Measurements from ENCODE around the gene GAMT. TPM values are rescaled to one million over a fixed set of nuclear protein-coding genes. Genes with fewer than 3 reads are reported as not detected.
A peak's percentile ranks its signal among the peaks of the same experiment; 100 is the strongest.

The GAMT gene
- total and polyA plus RNA-seq, 2 of the 13 experiments (the other 11 are each of a cell fraction or from before 2014, with no cell fraction given), result 115 to 124 TPM

DNA sequence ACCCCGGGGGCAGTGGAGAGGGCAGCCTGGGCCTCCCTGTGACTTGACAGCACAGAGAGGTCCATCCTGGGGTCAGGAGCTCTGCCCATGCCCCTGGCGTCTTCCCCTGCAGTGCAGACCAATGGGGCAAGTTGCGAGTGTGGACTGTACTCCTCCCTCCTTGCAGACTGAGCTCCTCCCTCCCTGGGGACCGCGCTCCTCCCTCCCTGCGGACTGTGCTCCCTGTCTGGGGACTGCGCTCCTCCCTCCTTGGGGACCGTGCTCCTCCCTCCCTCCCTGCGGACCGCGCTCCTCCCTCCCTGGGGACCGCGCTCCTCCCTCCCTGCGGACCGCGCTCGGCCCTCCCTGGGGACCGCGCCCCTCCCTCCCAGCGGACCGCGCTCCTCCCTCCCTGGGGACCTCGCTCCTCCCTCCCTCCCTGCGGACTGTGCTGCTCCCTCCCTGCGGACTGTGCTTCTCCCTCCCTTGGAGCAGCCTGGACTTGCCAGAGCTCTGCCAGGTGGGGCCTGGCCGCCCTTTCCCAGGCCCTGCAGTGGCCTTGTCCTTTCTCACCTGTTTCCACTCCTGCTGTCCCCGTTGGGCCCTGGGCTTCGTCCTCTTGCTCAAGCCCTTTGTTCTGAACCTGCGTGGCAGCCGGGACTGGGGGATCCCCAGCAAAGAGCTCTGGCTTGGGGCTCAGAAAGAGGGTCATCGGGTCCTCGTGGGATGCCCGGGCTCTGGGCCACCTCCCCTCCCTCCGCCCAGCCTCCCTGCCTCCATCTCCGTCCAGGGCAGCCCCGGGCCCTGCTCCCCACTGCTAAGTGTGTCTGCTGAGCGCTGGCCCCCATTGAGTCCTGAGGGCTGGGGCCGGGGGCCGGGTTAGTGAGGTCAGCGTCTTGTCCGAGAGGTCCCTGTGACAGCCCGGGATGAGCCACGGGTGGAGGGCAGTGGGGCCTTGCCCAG, 6.8 kb downstream of the GAMT start (continued):
- TF ChIP-seq, protein P1, sequence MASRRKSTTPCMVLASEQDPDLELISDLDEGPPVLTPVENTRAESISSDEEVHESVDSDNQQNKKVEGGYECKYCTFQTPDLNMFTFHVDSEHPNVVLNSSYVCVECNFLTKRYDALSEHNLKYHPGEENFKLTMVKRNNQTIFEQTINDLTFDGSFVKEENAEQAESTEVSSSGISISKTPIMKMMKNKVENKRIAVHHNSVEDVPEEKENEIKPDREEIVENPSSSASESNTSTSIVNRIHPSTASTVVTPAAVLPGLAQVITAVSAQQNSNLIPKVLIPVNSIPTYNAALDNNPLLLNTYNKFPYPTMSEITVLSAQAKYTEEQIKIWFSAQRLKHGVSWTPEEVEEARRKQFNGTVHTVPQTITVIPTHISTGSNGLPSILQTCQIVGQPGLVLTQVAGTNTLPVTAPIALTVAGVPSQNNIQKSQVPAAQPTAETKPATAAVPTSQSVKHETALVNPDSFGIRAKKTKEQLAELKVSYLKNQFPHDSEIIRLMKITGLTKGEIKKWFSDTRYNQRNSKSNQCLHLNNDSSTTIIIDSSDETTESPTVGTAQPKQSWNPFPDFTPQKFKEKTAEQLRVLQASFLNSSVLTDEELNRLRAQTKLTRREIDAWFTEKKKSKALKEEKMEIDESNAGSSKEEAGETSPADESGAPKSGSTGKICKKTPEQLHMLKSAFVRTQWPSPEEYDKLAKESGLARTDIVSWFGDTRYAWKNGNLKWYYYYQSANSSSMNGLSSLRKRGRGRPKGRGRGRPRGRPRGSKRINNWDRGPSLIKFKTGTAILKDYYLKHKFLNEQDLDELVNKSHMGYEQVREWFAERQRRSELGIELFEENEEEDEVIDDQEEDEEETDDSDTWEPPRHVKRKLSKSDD (CRISPR knock-in tag; IDR thresholded peaks at IDR 0.05; ENCODE audit: low read depth), result peak; percentile 39; the same call in 1 of the 2 replicates
- TF ChIP-seq DNMT1 (CRISPR knock-in tag; IDR thresholded peaks at IDR 0.05), result 0 out of 2 replicates have a peak, but pooled peaks have one; percentile 74
- peak; percentile 53 for TF ChIP-seq HOXA3 (CRISPR knock-in tag; IDR thresholded peaks at IDR 0.05)
- TF ChIP-seq, protein P2, sequence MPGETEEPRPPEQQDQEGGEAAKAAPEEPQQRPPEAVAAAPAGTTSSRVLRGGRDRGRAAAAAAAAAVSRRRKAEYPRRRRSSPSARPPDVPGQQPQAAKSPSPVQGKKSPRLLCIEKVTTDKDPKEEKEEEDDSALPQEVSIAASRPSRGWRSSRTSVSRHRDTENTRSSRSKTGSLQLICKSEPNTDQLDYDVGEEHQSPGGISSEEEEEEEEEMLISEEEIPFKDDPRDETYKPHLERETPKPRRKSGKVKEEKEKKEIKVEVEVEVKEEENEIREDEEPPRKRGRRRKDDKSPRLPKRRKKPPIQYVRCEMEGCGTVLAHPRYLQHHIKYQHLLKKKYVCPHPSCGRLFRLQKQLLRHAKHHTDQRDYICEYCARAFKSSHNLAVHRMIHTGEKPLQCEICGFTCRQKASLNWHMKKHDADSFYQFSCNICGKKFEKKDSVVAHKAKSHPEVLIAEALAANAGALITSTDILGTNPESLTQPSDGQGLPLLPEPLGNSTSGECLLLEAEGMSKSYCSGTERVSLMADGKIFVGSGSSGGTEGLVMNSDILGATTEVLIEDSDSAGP (CRISPR knock-in tag; IDR thresholded peaks at IDR 0.05; ENCODE audit: borderline replicate concordance), result peak; percentile 1; the same call in 1 of the 2 replicates
- TF ChIP-seq POLR2G (IDR thresholded peaks at IDR 0.05; ENCODE audit: low read depth, low read length), result 0 out of 2 replicates have a peak, but pooled peaks have one; percentile 62
- TF ChIP-seq ZBTB20 (CRISPR knock-in tag; IDR thresholded peaks at IDR 0.05; ENCODE audit: borderline replicate concordance, low read depth), result peak; percentile 18; the same call in 1 of the 2 replicates
- no peak for TF ChIP-seq KLF15 (CRISPR knock-in tag; IDR thresholded peaks at IDR 0.05; ENCODE audit: borderline replicate concordance)
- 0 out of 2 replicates have a peak, but pooled peaks have one; percentile 24 for TF ChIP-seq TARDBP (CRISPR knock-in tag; IDR thresholded peaks at IDR 0.05)
- TF ChIP-seq NFIB (CRISPR knock-in tag; IDR thresholded peaks at IDR 0.05; ENCODE audit: borderline replicate concordance), result 0 out of 2 replicates have a peak, but pooled peaks have one; percentile 18
- TF ChIP-seq, protein P3, sequence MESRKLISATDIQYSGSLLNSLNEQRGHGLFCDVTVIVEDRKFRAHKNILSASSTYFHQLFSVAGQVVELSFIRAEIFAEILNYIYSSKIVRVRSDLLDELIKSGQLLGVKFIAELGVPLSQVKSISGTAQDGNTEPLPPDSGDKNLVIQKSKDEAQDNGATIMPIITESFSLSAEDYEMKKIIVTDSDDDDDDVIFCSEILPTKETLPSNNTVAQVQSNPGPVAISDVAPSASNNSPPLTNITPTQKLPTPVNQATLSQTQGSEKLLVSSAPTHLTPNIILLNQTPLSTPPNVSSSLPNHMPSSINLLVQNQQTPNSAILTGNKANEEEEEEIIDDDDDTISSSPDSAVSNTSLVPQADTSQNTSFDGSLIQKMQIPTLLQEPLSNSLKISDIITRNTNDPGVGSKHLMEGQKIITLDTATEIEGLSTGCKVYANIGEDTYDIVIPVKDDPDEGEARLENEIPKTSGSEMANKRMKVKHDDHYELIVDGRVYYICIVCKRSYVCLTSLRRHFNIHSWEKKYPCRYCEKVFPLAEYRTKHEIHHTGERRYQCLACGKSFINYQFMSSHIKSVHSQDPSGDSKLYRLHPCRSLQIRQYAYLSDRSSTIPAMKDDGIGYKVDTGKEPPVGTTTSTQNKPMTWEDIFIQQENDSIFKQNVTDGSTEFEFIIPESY (CRISPR knock-in tag; IDR thresholded peaks at IDR 0.05), result peak; percentile 95
- TF ChIP-seq SRSF1 (optimal IDR thresholded peaks at IDR 0.05; ENCODE audit: low read depth, low read length), result peak; percentile 5
- TF ChIP-seq, protein P4, sequence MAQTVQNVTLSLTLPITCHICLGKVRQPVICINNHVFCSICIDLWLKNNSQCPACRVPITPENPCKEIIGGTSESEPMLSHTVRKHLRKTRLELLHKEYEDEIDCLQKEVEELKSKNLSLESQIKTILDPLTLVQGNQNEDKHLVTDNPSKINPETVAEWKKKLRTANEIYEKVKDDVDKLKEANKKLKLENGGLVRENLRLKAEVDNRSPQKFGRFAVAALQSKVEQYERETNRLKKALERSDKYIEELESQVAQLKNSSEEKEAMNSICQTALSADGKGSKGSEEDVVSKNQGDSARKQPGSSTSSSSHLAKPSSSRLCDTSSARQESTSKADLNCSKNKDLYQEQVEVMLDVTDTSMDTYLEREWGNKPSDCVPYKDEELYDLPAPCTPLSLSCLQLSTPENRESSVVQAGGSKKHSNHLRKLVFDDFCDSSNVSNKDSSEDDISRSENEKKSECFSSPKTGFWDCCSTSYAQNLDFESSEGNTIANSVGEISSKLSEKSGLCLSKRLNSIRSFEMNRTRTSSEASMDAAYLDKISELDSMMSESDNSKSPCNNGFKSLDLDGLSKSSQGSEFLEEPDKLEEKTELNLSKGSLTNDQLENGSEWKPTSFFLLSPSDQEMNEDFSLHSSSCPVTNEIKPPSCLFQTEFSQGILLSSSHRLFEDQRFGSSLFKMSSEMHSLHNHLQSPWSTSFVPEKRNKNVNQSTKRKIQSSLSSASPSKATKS (CRISPR knock-in tag; IDR thresholded peaks at IDR 0.05), result no peak
- peak in 1 of 2 experiments; percentile 74; a peak in 3 of 4 replicates for TF ChIP-seq POLR2A (IDR thresholded peaks at IDR 0.05; ENCODE audit: insufficient read depth in 1 of 2, low read depth in 2 of 2, low read length in 2 of 2)
- no peak for TF ChIP-seq RNF2 (conservative IDR thresholded peaks at IDR 0.05; ENCODE audit: low read depth)
- 0 out of 2 replicates have a peak, but pooled peaks have one; percentile 7 for TF ChIP-seq NRL (CRISPR knock-in tag; IDR thresholded peaks at IDR 0.05; ENCODE audit: borderline replicate concordance)
- no peak for TF ChIP-seq MED13 (CRISPR knock-in tag; IDR thresholded peaks at IDR 0.05)
- peak; percentile 72 for TF ChIP-seq ZBTB38 (CRISPR knock-in tag; IDR thresholded peaks at IDR 0.05)
- peak; percentile 66 for TF ChIP-seq RBM22 (optimal IDR thresholded peaks at IDR 0.05; ENCODE audit: low read length)
- 0 out of 2 replicates have a peak, but pooled peaks have one; percentile 11 for TF ChIP-seq ZFY (CRISPR knock-in tag; IDR thresholded peaks at IDR 0.05)

Data from HepG2 (cell line).